Heart right ventricle (tissue), 16 donors: ENCODE results near the gene SMAP1. TPM values are rescaled to one million over a fixed set of nuclear protein-coding genes. Genes with fewer than 3 reads are reported as not detected.
A peak's percentile ranks its signal among the peaks of the same experiment; 100 is the strongest.

ENCODE experiments used
- ATAC-seq, 8 donors: fragments of 200-7000 bp; cut with Tn5 transposase; one replicate each; pipeline ENCODE4 v1.9.1; 2020; ENCODE audit warnings: mild to moderate bottlenecking in 8 of 8, moderate library complexity in 8 of 8, moderate number of reproducible peaks in 1 of 8
- DNase-seq, 2 donors: peaks; one replicate each; pipeline ENCODE4 v3.0.0-alpha.2; 2020
- H3K27ac ChIP-seq, 10 donors: fragments of 200-600 bp; sonication (generic) in 2 of 10; one replicate each; pipeline versions ENCODE4 v1.5.0 to v1.8.0; 2020 to 2022; ENCODE audit warnings: mild to moderate bottlenecking in 3 of 10
- H3K27me3 ChIP-seq, 7 donors: fragments of 200-600 bp; one replicate each; pipeline ENCODE4 v1.8.0; 2021 to 2022; ENCODE audit warnings: mild to moderate bottlenecking in 2 of 7
- H3K36me3 ChIP-seq, 9 donors: fragments of 200-600 bp; sonication (generic) in 1 of 9; one replicate each; pipeline versions ENCODE4 v1.5.0 to v1.8.0; 2020 to 2022; ENCODE audit warnings: mild to moderate bottlenecking in 2 of 9
- H3K4me1 ChIP-seq, 9 donors: fragments of 200-600 bp; sonication (generic) in 1 of 9; one replicate each; pipeline versions ENCODE4 v1.5.0 to v1.8.0; 2020 to 2022; ENCODE audit warnings: mild to moderate bottlenecking in 4 of 9
- H3K4me3 ChIP-seq, 10 donors: fragments of 200-600 bp; sonication (generic) in 2 of 10; one replicate each; pipeline versions ENCODE4 v1.5.0 to v1.8.0; 2020 to 2022; ENCODE audit warnings: mild to moderate bottlenecking in 7 of 10, moderate library complexity in 2 of 10
- H3K9me3 ChIP-seq, 11 donors: fragments of 200-600 bp in 10 of 11; sonication (generic) in 2 of 11; one replicate each; pipeline versions ENCODE4 v1.5.0 to v1.8.0; 2013 to 2022; ENCODE audit warnings: mild to moderate bottlenecking in 2 of 11, control low read depth in 1 of 11, moderate library complexity in 1 of 11
- WGBS, 2 donors: extraction: QIAGEN DNeasy Blood & Tissue Kit; methylation state at CpG; one replicate each; pipeline ENCODE4 v1.1.7; 2013; ENCODE audit warnings: inconsistent platforms in 1 of 2; 5-methylcytosine and 5-hydroxymethylcytosine counted together
- intact Hi-C, 10 donors: fragments of 100-400 bp; cut with DNase I; formaldehyde crosslinking; loops; one replicate each; pipeline versions ENCODE4 v1.11.1 to v1.14.2; 2022
- polyA plus RNA-seq, 2 donors: library from polyadenylated mRNA; stranded (reverse); fragments of 200-250 nt; gene quantifications; one replicate each; pipeline ENCODE4 v1.2.3, GENCODE V29; 2013
- total RNA-seq, 10 donors: library from RNA; stranded (reverse); fragmentation: NEBNext Ultra II Directional in 3 of 10; extraction: Animal tissue kit (Norgen Biotek cat#: 25700) in 3 of 10; gene quantifications; one replicate each; pipeline versions ENCODE4 v1.2.1 to v1.2.4, GENCODE V29; 2021 to 2023
- TF ChIP-seq, protein P1 (sequence below), 9 donors: fragments of 200-600 bp; sonication (generic) in 2 of 9; IDR thresholded peaks; one replicate each; pipeline versions ENCODE4 v1.5.0 to v1.8.0; 2021 to 2022; ENCODE audit warnings: antibody characterized with exemption in 9 of 9, mild to moderate bottlenecking in 5 of 9, moderate library complexity in 1 of 9
- donor health status: Arrhythmogenic right ventricular cardiomyopathy.
- donor health status: ischemic (EF 13 %, LVEDD 7.1; RV severe dilation, severe dysfunction).
- donor health status: healthy with polysubstance abuse.
- donor health status: DM: no; HTN: yes; CAD: no.
- donor health status: DM: no; HTN: no; CAD: no.
- donor health status: ischemic (EF 25% LVEDD 6.9; RV normal size, moderate dysfunction).
- donor health status: ischemic (EF 25% LVEDD 5.7; RV mildly dilated, moderate dysfunction).
- donor health status: healthy.
- donor health status: DM: yes; HTN: yes; CAD: no.
- donor health status: Ischemic cardiomyopathy.
- donor health status: ischemic (EF 35%, LVEDD 5.7; RV mildly dilated, moderate dysfunction).
- donor health status: nonischemic (EF 11% LVEDD 7.7; RV severe dilation, severe dysfunction).
- donor health status: DM: yes; HTN: yes; CAD: no.
- donor health status: PGD.
- donor health status: ischemic (EF 29% LVEDD 5.4; RV normal size, mild dysfunction).
- donor health status: nonischemic (EF 23%, LVEDD 6.1; RV moderate dilation, normal function).

SMAP1 gene
- total and polyA plus RNA-seq, 12 donors = 12.8 to 36.3 (median 30.3) TPM

DNA sequence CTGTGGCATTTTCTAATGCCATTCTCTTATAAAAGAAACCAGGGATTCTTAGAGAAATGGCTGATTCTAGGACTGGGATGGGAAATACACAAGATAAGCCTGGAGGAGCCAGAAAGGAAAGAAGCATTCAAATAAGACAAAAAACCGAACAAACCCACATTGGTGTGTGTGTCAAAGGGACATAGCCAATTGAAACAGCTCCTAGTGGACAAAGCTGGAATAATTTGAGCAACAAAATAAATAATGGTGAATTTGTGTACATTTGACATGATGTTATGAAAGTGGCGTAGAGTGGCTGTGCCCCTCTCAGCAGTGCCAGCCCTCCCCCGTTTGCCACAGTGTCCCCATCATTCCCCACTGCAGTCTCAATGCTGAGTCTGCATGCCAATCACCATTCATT lies 233.6 kb downstream of the SMAP1 start:
- 85 to 92% methylated on average over 3 of the region's 3 CpGs for whole genome bisulfite sequencing, 2 donors
- Histone ChIP-seq H3K27me3 (no peaks in the 10 kb centered on the region), H3K36me3 (no peaks in the 10 kb centered on the region), H3K4me3 (no peak overlapping the region), H3K27ac (no peak overlapping the region), H3K9me3 (no peaks in the 10 kb centered on the region), H3K4me1 (peaks cover 0 to 4% (median 0%) of the 10 kb centered on the region in 9 donors)
- intact Hi-C loops = no loop called here
- DNase-seq (no peak), ATAC-seq (no peak)
- TF ChIP-seq, protein P1, sequence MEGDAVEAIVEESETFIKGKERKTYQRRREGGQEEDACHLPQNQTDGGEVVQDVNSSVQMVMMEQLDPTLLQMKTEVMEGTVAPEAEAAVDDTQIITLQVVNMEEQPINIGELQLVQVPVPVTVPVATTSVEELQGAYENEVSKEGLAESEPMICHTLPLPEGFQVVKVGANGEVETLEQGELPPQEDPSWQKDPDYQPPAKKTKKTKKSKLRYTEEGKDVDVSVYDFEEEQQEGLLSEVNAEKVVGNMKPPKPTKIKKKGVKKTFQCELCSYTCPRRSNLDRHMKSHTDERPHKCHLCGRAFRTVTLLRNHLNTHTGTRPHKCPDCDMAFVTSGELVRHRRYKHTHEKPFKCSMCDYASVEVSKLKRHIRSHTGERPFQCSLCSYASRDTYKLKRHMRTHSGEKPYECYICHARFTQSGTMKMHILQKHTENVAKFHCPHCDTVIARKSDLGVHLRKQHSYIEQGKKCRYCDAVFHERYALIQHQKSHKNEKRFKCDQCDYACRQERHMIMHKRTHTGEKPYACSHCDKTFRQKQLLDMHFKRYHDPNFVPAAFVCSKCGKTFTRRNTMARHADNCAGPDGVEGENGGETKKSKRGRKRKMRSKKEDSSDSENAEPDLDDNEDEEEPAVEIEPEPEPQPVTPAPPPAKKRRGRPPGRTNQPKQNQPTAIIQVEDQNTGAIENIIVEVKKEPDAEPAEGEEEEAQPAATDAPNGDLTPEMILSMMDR (IDR thresholded peaks at IDR 0.05) = peak in 2 of 9 donors; percentile 8 to 12

DNA sequence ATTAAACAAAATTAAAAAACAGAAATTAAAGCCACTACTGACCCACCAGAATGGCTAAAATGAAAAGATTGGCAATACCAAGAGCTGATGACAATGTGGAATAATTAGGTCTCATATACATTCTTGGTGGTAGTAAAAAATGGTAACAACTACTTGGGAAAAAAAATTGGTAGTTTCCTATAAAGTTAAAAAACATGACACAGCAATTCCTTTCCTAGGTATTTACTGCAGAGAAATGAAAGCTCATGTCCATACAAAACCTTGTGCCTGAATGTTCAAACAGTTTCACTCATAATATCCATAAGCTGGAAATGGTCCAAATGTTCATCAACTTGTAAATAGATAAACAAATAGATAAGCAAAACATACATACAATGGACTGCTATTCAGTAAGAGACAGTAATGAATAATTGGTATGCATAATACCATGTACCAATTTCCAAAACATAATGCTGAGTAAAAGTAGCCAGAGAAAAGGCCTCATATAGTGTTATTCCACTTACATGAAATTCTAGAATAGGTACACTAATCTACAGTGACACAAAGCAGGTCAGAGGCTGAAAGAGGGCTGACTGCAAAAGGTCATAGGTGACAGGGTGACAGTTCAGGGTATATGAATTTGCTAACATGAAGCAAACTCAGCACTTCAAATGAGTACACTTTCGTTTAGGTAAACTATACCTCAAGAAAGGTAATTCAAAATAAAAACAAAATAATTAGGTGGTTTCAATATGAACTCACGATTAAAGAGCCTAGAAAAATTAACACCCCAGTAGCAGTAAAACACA lies 236.2 kb downstream of the SMAP1 start:
- WGBS, 2 donors = 78 to 85% methylated on average over 2 of the region's 2 CpGs
- no peaks in the 10 kb centered on the region for H3K9me3 ChIP-seq
- no peaks in the 10 kb centered on the region for H3K27me3 ChIP-seq
- peaks cover 0 to 4% (median 0%) of the 10 kb centered on the region in 9 donors for H3K4me1 ChIP-seq
- no peaks in the 10 kb centered on the region for H3K36me3 ChIP-seq
- intact Hi-C loops = no loop called here
- DNase-seq = no peak
- TF ChIP-seq, protein P1 (IDR thresholded peaks at IDR 0.05) = no peak
- no peak overlapping the region for H3K27ac ChIP-seq
- H3K4me3 ChIP-seq = no peak overlapping the region
- no peak for ATAC-seq

DNA sequence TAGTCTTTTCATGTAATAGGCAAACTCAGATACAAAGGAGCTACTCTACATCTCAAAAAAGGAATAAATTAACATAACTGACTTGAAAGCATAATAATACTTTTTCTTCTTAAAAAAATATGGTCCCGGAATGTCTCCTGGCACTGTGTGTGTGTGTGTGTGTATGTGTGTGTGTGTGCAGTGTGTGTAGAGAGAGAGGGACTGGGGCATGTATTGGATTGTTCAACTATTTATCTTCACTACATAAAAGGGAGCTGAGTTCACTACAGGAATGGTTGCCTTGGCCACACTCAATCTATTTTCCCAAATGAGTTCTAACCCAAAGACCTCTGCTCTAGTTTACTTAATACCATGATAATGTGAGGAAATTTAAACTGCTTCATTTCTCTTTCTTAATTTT lies 238.1 kb downstream of the SMAP1 start:
- Histone ChIP-seq H3K4me3 (no peak overlapping the region), H3K27me3 (no peaks in the 10 kb centered on the region), H3K36me3 (no peaks in the 10 kb centered on the region), H3K9me3 (no peaks in the 10 kb centered on the region), H3K27ac (no peak overlapping the region), H3K4me1 (no peaks in the 10 kb centered on the region)
- WGBS, 2 donors = 73 to 80% methylated on average over 1 of the region's 1 CpG
- intact Hi-C loops = no loop called here
- TF ChIP-seq, protein P1 (IDR thresholded peaks at IDR 0.05) = no peak
- no peak for ATAC-seq
- no peak for DNase-seq

Other genes starting within 250 kb of the SMAP1 start
- gene SDHAF4, start 101.0 kb upstream of the SMAP1 start, total RNA-seq = 10 to 100 TPM; 10.9 to 21.3 (median 17.7) TPM
- 10 to 100 TPM in 1 of 2 donors, 1 to 10 TPM in 1; 6.2 to 26.8 TPM for gene SDHAF4, start 101.0 kb upstream of the SMAP1 start, polyA plus RNA-seq